ENCODE data around the gene RAD51B. TPM values are rescaled to one million over a fixed set of nuclear protein-coding genes. Genes with fewer than 3 reads are reported as not detected.
"Not testable (repeated sequence)": the region's sequence is repeated elsewhere in the genome, so short reads cannot be mapped to it uniquely, and the experiment has no call there.

The RAD51B gene
- total RNA-seq, 1 donor from 2014 or later = 5.3 TPM

DNA sequence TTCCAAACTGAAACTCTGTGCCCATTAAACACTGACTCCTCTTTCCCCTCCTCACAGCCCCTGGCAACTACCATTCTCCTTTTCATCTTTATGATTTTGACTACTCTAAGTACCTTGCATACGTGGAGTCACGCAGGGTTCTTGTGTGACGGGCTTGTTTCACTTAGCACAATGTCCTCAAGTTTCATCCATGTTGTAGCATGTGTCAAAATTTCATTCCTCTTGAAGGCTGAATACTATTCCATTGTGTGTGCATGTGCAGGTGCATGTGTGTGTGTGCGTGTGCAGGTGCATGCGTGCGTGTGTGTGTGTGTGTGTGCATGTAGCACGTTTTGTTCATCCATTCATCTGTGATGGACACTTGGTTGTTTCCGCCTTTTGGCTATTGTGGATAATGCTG, 867.1 kb downstream of the RAD51B start:
- DNase-seq (ENCODE audit: low spot score in 2 of 2) (no peak), FAIRE-seq (no peak)

DNA sequence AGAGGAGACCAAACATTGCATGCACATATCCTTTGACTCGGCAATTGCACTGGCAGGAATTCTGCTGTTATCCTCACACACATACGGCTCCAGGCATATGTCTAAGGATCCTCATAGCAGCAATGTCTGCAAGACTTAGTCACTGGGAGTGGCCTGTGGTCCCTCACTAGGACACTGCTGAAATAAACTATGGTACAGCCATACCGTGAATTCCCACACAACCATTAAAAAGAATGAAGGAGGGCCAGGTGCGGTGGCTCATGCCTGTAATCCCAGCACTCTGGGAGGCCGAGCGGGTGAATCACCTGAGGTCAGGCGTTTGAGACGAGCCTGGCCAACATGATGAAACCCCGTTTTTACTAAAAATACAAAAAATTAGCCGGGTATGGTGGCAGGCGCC, 868.2 kb downstream of the RAD51B start:
- FAIRE-seq = no peak
- no peak for DNase-seq (ENCODE audit: low spot score in 2 of 2)

DNA sequence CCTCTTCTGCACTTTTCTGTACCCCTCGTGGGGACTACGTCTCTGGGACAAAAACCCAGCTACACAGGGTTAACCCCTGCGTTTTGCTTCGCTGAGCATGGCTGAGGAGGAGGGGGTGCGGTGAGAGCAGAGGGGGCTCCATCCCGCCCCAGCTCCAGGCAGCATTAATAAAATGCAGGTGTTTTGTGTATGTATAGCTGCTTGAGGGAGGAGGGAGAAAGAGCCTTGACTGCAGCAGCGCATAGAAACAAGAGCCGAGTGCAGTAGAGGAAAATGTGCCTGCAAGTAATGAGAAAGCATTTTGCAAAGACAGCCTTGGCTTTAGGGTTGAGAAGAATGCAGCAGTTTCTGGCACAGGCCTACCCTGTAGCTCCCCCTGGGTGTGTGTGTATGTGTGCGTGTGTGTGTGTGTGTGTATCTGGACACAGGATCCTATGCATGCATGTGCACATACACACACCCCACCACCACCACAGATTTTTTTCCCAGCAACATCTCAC, 869.3 kb downstream of the RAD51B start:
- FAIRE-seq = no peak
- DNase-seq (ENCODE audit: low spot score in 2 of 2) = no peak

DNA sequence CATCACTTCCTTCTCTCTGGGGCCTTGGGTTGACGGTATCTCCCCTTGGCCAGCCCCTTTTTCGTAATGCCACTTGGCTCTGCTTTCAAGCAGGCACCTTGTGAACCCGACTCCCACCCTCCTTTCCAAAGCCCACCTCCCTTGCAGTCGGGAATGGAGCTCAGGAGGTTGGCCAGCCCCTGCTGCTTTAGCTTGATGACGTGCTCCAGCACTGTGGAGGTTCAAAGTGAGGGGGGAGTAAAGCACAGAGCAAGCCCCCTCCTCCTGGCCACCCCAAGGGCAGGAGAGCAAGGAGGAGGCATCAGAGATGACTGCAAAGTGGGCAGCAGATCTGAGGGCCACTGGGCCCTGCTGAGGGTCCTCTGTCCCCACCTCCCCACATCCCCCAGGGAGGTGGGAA, 869.9 kb downstream of the RAD51B start:
- DNase-seq (ENCODE audit: low spot score in 2 of 2) = no peak
- no peak for FAIRE-seq

DNA sequence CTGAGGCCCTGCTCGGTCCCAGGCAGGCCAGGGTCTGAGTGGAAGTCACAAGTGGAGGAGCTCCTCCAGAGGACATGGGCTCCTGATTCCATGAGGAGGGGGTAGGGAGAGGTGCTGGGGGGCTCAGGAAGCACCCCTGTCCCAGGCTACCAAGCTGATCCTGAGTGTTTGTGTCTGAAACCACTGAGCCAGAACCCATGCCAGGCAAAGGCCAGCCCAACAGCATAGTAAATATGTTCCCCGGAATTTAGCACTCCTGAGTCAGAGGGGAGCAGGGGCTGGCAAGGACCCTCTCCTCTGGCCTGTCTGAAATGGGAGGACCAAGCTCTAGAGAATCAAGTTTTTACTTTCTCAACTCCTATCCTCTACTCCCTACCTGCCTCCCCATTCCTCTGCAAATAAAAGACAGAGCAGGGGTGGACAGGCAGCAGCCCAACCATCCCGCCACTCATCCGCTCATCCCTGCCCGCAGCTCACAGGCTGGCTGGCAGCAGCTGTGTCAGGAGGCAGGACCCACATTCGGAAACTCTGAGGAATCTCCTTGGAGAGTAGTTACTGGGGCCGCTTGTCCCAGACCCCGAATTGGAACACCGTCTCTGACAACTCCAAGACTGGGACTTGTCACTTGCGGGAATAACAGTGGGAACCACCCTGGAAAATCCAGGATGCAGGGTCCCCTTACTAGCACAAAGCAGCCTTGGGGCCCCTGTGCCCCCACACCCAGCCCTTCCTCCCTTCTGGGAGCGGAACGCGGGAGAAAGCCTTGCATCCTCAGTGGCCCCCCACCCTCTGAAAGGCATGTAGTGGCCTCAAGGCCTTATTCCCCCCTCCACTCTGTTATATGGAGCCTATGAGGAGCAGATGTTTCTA, 870.7 kb downstream of the RAD51B start:
- DNase-seq (ENCODE audit: low spot score in 2 of 2) = no peak

DNA sequence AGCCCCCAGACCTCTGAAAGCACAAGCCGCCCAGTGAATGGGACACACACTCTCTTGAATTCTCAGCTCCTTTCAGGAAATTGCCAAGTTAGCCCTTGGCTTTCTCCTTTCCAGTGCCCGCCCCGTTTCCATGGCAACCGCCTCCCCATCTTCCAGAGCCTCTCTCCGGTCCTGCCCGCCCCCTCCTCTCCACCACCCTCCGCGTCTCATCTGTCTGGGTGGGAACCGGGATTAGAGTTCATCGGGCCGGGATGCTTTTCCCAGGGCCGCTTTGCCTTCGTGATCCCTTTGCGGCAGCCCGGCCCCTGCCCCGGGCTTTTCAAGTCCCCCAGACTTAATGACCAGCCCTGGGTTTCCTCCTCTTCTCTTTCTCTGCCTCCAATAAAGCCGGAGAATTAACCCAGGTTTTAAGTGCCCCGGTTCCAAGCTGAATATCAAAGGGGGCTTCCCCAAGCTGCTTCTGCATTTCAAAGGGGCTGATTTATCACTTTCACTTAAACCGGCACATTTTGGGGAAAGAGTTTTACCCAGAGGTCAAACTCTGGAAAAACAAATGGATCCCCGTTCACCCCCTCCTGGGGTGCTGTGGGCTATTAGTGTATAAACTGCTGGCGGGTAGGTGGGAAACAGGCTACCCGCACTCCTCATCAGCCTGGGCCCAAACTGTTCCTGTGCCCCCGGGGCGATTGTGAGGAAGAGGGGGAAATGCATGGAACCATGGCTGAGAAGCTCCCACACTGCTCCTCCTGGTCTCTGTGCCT, 871.6 kb downstream of the RAD51B start:
- no peak for FAIRE-seq
- peak in 1 of 2 donors; percentile 70 for DNase-seq (ENCODE audit: low spot score in 2 of 2)

More for the DNA sequence above, 870.7 kb downstream of the RAD51B start:
- no peak for FAIRE-seq

DNA sequence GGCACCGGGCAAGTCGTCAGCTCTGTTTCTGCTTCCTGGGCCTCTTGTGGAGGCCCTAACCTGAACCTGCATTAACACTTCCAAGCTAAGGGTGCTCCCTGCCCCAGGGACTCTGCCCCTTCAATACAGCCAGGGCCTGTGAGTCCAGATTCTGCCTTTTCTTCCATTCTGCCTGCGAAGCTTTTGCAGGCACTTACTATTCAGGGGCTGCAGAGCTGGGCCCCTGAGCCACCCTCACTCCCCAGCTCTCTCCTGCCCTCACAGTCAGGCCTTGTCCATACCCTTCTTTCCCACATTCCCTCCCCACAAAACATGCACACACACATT, 872.2 kb downstream of the RAD51B start:
- FAIRE-seq = no peak
- DNase-seq (ENCODE audit: low spot score in 2 of 2) = no peak

DNA sequence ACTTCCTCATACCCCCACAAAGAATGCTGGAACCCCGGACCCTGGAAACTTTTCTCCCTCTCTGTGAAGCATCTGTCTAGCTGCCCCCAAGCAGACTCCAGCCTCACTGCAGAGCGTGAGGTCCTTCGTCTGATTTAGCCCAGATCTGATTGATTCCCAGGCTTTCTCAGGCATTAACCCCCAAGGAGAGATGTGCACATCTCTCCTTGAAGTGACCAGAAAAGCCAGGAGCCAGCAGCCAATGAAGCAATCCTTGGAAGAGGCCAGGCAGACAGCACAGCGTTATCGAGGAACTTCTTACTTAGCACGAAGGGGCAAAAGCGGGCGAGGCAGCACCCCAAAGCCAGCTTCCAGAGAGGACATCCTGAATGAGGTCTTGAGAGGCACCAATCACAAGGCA, 872.6 kb downstream of the RAD51B start:
- FAIRE-seq (no peak), DNase-seq (ENCODE audit: low spot score in 2 of 2) (no peak)

DNA sequence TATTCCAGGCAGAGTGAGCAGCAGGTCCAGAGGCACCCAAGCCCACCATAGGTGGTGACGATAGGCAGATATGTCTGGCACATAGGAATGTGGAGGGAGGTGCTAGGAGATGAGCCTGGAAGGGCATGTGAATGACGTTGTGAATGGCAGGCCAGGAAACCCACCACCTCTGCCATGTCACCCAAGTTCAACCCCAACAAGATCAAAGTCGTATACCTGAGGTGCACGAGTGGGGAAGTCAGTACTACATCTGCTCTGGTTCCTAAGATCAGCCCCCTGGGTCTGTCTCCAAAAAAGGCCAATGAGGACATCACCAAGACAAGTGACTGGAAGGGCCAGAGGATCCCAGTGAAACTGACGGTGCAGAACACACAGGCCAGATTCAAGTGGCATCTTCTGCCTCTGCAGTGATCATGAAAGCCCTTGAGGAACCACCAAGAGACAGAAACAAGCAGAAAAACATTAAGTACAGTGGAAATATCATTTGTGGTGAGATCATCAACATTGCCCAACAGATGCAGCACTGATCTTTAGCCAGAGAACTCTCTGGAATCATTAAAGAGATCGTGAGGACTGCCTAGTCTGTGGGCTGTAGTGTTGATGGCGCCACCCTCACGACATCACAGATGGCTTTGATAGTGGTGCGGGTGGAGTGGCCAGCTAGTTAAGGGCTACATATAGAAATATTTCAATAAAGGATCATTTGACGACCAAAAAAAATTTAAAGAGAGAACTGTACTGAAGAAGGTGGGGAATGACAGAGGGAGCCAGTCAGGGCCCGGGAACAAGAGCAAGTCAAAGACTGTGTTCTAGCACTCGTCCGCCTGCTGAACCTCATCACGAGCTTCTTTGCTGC, 873.6 kb downstream of the RAD51B start:
- FAIRE-seq (no peak), DNase-seq (ENCODE audit: low spot score in 2 of 2) (no peak)

DNA sequence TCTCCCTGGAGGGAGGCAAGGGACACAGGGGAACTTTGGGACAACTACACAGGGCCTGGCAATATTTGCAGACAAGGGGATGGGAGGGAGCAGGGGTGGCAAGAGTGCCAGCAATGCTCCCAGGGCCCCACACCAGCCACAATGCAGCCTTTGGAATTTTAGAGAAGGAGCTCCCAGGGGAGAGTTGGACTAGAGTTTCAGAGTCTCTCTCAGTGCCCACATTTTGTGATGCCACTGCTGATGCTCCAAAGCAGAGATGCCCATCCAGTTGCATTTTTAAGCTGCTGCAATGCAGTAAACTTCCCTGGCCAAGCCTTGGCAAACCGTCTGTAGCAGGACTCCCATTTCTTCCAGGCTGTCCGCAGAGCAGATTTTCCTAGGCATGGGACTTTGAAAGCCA, 874.3 kb downstream of the RAD51B start:
- FAIRE-seq = no peak
- DNase-seq (ENCODE audit: low spot score in 2 of 2) = no peak

DNA sequence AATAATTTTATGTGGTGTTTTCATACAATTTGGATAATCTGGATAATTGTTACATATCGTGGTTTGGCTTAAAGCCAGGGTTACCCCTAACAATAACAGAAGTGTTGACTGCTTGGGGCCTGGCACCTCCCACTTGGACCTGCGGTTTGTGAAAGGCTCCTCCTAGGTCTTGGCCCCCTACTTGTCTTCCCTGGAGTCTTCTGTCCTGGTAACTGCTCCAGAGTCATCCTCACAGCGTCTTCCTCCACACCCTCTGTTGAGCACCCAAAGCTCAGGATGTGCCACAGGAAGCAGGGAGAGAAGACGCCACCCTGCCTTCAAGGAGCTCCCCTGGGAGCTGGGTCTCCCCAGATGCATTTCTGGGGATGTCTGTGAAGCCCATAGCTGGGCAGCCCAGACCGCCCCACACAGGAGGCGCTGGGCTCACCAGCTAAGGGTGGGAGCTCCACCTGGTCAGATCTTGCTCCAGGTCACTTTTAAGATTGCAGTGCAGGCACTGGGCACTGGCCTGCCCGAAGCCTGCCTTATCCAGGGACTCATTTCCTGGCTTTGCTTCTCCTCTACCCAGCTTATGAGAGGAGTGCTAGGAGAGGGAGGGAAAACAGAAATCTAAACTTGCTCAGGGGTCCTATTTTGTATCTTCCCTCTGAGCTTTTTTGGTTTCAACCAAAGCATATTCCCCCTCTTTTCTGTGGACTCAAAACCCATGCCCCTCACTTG, 875.1 kb downstream of the RAD51B start:
- FAIRE-seq = no peak
- DNase-seq (ENCODE audit: low spot score in 2 of 2) = no peak

DNA sequence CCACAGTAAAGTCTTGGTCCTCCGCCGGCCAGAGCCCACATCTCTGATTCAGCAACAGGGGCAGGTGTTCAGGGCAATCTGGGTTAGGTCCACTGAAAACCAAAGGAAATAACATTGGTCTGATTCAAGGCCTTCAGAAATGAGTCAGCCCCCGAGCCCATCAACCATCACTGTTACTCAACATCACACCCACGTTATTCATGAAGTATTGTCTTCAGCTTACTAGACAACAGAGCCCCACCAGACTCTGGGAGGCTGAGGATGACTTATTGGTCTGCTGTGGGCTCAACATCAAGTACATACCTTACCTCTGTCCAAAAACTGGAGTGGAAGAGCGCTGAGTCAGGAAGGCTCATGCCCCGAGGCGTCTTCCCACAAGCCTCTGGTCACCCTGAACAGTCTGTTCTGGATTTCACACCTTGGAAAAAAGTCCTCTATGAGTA, 875.8 kb downstream of the RAD51B start:
- no peak for DNase-seq (ENCODE audit: low spot score in 2 of 2)
- FAIRE-seq = no peak

DNA sequence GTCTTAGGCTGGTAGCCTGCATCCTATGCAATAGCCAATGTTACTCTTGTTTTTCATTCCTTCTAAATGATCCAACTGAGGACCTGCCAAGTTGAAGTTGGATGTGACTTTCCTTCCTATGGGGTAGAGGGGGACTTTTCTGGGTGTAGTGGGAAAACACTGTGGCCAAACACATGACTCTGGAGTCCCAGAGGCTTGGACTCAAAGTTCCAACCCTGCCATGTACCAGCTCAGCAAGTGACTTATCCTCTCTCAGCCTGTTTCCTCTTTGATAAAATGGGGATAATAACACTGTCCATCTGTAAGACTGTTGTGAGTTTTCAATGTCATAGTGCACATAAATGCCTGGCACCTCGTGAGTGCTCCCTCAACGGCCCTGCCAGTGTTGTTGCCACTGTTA, 876.3 kb downstream of the RAD51B start:
- FAIRE-seq = no peak
- DNase-seq (ENCODE audit: low spot score in 2 of 2) = no peak

DNA sequence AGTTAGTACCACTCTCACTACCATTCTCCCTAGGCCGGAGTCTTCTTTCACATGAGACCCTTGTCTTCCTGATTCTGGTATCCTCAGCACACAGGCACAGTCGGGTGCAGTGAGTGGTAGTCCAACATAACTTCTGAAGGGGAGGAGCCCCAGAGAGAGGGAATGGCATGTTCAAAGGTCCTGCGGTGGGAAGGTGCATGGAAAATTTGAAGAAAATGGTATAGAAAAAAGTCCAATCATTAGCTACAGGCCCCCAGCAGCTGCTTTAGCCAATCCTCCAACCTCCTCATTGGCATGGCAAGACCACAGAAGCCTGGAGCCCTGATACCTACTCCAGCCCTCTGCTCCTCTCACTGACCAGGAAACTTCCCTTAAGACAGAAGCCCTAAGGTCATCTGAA, 876.7 kb downstream of the RAD51B start:
- DNase-seq (ENCODE audit: low spot score in 2 of 2) (no peak), FAIRE-seq (no peak)

DNA sequence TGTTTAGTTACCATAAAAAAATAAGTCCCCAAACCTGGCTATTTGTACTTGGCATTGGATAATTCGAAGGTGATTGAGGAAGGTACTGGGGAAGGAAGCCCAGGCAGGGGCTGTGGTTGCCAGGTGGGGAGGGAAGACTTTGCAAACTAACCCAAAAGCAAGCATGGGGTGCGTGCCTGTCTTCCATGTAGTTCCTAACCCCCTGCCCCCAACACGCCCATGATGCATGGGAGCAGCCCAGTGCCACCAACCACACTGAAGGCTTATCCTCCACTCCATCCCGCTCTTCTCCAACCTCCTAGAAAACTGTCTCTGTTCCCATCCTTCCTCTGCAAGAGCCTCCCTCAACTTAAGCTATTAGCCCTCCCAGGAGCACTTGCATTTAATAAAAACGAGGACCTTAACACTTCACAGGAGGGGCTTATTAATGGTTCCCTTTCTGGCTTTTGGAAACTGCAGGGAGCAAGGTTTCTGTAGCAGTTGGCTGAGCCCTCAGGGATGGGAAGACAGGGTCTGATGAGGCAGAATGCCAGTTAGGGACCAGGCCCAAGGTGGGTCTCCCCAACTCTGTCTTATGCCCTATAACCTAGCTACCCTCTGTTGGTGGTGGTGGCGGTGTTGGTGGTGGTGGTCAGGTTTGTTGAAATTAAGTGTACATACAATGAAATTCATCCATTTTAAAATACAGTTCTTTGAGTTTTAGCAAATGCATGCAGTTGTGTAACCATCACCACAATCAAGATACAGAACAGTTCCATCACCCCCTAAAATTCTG, 877.3 kb downstream of the RAD51B start:
- FAIRE-seq = no peak
- no peak for DNase-seq (ENCODE audit: low spot score in 2 of 2)

DNA sequence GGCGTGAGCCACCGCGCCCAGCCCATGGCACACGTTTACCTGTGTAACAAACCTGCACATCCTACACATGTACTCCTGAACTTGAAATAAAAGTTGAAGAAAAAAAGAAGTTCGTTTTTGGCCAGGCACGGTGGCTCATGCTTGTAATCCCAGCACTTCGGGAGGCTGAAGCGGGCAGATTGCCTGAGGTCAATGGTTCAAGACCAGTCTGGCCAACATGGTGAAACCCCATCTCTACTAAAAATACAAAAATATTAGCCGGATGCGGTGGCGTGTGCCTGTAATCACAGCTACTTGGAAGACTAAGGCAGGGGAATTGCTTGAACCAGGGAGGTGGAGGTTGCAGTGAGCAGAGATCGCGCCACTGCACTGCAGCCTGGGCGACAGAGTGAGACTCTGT, 879.2 kb downstream of the RAD51B start:
- DNase-seq (ENCODE audit: low spot score in 2 of 2); FAIRE-seq: not testable (repeated sequence)

DNA sequence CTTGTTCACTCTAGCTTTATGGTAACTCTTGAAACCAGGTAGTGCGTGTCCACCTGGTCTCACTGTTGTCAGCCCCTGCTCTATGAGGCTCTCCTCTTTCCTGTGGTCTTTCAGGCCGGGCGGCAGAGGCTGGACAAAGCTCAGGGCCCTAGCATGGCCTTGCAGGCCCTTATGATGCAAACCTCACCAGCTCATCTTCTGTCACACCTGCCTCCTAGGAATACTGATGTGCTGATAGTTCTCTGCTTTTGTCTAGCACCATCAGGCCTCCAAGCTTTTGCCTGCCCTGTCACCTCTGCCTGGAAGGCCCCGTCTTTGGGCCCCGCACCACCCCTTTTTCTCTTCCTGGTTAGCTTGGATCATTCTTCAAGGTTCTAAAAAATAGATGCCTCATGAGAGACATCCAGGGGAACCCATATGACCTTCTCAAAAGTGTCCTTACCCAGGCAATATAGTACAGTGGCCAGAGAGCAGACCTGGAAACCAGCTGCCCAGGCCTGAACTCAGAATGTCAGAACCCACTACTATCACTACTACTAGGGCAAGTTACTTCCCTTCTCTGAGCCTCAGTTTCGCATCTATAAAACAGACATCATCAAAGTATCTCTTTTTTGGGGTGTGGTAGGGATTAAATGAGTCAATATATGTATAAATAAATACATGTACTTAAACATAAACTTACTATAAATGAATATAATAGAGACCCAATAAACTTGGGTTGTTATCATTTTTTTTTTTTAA, 881.6 kb downstream of the RAD51B start:
- no peak for FAIRE-seq
- no peak for DNase-seq (ENCODE audit: low spot score in 2 of 2)

DNA sequence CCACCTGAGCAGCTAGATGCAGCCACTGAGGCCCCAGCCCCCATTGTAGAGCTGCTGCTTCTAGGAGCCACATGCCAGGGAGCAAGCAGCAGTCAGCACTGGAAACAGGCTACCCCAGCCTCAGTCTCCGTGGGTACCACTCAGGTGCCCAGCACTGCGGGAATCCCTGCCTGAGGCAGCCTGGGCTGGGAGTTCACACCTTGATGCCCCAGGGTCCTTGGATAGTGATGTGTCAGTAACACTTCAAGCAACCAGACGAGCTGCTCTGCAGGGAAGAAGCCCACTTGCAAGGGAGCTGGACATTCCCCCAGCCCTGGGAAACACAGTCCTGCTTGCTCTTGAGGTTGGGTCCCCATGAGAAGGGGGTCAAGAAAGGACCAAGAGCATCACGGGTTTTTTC, 882.6 kb downstream of the RAD51B start:
- DNase-seq (ENCODE audit: low spot score in 2 of 2) = no peak
- no peak for FAIRE-seq

DNA sequence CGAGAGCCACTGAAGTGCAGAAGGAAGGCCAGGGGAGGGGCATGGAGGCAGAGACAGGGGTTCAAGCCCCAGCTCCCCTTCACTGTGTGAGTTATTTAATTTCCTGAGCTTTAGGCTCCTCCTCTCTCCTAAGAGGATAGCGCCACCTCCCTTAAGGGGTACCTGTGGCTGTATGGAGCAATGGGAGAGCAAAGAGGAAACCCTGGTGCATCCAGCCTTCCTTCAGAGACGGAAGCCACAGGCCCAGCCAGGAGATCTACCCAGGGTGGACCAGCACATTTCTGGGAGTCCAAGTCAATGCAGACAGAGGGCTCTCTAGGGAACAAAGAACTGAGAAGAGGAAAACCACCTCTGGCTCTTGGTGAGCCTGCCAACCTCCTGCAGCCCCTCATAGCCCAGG, 883.0 kb downstream of the RAD51B start:
- DNase-seq (ENCODE audit: low spot score in 2 of 2) = no peak
- no peak for FAIRE-seq
